NB4 (cell line): ENCODE results near the gene ZYX.
"Not testable (repeated sequence)": the region's sequence is repeated elsewhere in the genome, so short reads cannot be mapped to it uniquely, and the experiment has no call there.

Source experiments
- DNase-seq: peaks from one replicate; pipeline ENCODE4 v3.0.0; 2010; ENCODE audit warnings: low read depth
- H3K4me3 ChIP-seq: one replicate; pipeline ENCODE4 v1.5.1; 2011; ENCODE audit warnings: mild to moderate bottlenecking, low read depth, low read length, moderate library complexity
- MYC ChIP-seq: IDR thresholded peaks from 2 replicates; pipeline ENCODE4 v1.6.1; 2011; ENCODE audit warnings: low read depth, low read length
- POLR2A ChIP-seq: IDR thresholded peaks from 2 replicates; pipeline ENCODE4 v1.6.1; 2011; ENCODE audit warnings: mild to moderate bottlenecking; ENCODE audit not compliant: insufficient read length; ENCODE audit errors: extremely low read depth
- TF ChIP-seq, protein P1 (sequence below): IDR thresholded peaks from 2 replicates; pipeline ENCODE4 v1.6.1; 2011; ENCODE audit warnings: low read depth, low read length
- TF ChIP-seq, protein P2 (sequence below): IDR thresholded peaks from one replicate; pipeline ENCODE4 v1.5.1; 2012; ENCODE audit warnings: low read depth, low read length

The ZYX gene

DNA sequence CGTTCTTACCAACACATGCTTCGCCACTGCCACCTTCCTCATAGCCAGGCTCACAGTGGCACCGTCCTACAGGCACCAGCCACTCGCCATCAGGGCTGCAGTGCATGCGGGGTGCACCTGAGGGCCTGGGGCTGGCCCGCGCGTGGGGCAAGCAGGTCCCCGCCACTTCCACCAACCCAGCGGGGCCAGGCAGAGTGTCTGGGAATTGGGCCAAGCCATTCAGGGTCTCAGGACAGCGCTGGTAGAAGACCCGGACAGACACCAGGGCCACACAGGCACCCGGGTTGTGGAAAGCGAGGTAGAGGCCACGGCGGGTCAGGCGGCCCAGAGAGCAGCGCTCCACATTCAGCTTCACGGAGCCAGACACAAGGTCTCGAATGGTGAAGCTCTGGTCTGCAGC is 18.5 kb downstream of the ZYX start:
- TF ChIP-seq, protein P1, sequence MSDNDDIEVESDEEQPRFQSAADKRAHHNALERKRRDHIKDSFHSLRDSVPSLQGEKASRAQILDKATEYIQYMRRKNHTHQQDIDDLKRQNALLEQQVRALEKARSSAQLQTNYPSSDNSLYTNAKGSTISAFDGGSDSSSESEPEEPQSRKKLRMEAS, result no peak
- TF ChIP-seq MYC, result no peak
- TF ChIP-seq POLR2A, result no peak
- TF ChIP-seq, protein P2, sequence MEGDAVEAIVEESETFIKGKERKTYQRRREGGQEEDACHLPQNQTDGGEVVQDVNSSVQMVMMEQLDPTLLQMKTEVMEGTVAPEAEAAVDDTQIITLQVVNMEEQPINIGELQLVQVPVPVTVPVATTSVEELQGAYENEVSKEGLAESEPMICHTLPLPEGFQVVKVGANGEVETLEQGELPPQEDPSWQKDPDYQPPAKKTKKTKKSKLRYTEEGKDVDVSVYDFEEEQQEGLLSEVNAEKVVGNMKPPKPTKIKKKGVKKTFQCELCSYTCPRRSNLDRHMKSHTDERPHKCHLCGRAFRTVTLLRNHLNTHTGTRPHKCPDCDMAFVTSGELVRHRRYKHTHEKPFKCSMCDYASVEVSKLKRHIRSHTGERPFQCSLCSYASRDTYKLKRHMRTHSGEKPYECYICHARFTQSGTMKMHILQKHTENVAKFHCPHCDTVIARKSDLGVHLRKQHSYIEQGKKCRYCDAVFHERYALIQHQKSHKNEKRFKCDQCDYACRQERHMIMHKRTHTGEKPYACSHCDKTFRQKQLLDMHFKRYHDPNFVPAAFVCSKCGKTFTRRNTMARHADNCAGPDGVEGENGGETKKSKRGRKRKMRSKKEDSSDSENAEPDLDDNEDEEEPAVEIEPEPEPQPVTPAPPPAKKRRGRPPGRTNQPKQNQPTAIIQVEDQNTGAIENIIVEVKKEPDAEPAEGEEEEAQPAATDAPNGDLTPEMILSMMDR, result no peak
- no peak for DNase-seq
- no peak overlapping the region for H3K4me3 ChIP-seq

DNA sequence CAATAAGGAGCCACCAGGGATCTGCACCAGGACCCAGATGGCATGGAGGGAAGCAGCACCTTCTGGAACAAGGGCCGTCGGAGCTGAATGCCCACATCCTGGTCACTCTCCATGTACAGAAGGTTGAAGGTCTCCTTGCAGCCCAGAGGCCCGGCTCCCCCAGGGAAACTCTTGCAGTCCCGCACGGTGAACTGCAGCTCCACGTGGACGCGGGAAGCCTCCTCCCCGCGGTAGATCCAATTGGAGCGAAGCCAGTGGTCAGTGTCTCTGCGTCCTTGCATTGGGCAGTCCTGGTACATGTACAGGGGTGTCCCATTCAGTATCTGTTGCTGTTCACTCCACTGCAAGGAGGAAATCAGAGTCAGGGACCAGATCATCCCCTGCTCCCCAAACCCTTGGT is 20.1 kb downstream of the ZYX start:
- H3K4me3 ChIP-seq, result no peak overlapping the region
- TF ChIP-seq, protein P1, result no peak
- TF ChIP-seq POLR2A, result no peak
- DNase-seq, result no peak

DNA sequence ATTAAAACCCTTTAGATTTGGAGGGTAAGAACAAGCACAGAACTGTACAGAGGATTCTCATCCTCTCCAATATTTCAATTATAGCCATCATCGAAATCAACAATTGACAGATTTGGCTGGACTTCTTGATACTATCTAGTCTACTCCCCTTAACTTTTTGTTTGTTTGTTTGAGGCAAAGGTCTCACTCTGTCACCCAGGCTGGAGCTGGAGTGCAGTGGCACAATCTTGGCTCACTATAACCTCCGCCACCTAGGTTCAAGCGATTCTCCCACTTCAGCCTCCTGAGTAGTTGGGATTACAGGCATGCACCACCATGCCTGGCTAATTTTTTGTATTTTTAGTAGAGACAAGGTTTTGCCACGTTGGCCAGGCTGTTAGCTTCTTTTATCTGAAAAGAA is 21.1 kb downstream of the ZYX start:
- not testable (repeated sequence) for DNase-seq

DNA sequence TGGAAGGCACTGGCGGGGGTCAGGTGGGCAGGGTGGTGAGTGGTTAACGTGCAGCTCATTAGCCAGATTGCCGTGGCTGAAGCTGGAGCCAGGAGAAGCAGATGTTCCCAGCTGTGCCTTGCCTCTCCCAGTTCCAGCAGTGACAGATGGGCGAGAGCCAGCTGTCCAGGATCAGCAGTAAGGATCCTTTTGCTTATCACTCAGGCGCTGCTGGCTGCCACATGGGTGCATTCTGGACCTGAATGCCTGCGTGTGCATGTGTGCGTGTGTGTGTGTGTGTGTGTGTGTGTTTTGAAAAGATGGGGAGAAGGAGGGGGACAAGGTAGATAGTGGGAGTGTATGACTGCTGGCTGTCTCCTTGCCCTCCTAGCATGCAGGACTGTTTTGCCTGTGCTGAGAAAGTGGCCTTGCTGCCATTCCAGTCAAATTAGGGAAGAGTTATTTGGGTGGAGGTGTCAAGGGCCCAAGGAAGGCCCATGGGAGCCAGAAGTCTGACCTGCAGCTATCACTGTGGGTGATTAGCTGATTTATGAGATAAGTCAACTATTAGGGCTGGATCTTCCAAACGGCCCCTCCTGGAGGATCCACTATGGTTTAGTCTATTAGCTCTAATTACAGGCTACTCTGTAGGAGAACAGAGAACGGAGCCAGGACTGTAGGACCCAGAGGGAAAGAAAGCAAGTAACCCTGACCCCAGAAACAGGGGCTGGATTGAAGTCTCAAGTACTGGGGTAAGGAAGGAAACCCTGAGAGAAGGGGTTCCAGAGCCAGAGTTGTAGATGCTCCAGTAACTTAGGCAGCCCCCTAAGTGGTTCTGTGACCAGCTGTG is 24.2 kb downstream of the ZYX start:
- DNase-seq, result no peak
- TF ChIP-seq MYC, result no peak
- TF ChIP-seq, protein P2, result no peak
- no peak for TF ChIP-seq POLR2A
- TF ChIP-seq, protein P1, result no peak
- no peak overlapping the region for H3K4me3 ChIP-seq

More for the DNA sequence above, 21.1 kb downstream of the ZYX start:
- not testable (repeated sequence) for H3K4me3 ChIP-seq

DNA sequence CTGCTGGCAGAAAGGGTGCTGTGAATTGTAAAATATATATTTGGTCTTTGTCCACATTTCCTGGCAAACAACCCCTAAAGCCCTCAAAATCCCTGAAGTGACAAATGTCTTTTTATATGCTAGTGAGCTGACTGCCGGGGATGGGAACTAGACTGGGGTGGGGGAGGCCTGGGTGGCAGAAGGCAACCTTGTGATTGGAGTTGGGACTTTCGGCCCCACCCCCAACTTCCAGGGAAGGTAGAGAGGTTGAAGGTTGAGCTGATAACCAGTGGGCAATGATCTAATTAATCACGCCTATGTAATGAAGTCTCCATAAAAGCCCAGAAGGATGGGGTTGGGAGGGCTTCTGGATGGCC is 24.8 kb downstream of the ZYX start:
- TF ChIP-seq POLR2A, result no peak
- TF ChIP-seq, protein P2, result no peak
- TF ChIP-seq, protein P1, result no peak
- no peak for DNase-seq
- H3K4me3 ChIP-seq, result no peak overlapping the region

DNA sequence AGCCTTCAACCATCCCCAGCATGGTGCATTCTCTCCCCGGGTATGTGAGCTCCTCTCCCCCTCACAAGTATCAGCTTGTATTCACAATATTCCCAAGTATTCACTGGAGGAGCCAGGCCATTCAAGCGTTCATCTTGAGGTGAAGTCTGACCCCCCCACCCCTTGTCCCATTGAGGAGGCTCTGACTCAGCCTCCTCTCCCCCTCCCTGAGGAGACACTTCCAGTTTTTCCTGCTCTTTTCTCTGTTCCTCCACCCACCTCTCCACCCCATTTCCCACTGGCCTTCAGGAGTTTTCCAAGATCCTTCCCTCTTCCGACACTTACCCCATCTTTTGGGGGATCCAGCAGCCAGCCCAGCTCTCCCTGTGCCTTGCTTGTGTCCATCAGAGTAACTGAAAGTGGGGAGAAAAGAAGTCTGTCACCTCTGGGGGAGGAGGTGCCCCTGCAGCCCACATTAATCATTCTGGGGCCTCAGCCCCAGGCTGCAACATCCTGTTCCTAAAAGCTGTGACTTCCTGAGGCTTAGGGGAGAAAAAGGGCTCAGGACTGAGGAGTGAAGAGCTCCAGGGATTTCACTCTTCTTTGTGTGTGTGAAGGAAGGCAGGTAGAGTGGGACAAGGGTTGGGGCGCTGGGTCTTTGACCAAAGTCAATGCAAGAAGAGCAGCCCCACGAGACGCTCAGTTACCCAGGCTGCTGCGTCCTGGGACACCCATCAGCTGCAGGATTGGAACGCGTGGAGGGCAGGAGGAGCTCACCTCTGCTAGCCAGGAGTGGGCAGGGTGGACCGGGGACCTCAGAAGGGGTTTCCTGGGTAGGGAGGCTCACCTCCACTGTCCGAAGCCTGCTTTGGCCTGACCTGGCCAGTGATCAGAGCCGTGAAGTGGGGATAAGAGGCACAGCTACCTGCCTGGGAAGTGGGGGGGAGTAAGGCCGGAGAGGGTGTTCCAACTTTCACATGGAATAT is 26.4 kb downstream of the ZYX start:
- peak; percentile 85 for DNase-seq
- TF ChIP-seq, protein P1, result no peak
- TF ChIP-seq POLR2A (no peak), MYC (no peak)
- TF ChIP-seq, protein P2, result no peak
- H3K4me3 ChIP-seq, result peak overlapping the region; percentile 64
